Measurements from ENCODE around the gene TCP11.

Gene TCP11

DNA sequence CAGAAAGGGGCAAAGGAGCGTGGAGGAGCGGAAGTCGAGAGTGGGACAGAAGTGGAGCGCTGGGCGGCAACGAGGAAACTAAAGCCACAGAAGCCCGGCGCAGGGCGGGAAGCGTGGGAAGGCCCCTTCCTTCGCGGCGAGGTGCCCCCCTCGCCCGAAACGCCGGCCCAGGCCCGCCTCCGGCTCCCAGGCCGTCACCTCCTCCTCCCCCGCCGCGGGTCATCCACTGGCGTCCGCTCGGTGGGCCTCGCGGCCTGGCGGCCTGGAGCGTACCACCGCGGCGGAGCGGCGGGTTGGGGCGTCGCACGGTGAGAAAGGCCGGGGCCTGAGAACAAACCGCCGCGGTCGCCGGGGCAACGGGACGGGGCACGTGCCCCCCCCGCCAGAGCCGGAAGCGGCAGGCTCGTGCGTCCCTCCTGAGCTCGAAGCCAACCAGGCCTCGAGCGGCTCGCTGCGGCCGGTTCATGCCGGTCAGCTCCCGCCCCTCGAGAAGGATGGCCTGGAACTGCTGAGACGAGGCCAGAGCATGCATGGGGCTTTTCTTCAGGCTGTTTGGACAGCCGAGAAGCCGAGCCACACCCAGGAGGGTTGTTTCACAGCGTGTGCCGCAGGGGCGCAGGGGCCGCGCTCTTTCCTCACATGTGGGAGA, at the start of gene TCP11:
TCP11 (minus strand) TSS at position 333 of the 649 bp plus-strand sequence. CDS start 469 bp downstream, outside the sequence.
- H3K4me3 ChIP-seq (ENCODE audit: low read depth, low read length): peak within 1 kb of the TSS; percentile 26
- TF ChIP-seq, protein P1, sequence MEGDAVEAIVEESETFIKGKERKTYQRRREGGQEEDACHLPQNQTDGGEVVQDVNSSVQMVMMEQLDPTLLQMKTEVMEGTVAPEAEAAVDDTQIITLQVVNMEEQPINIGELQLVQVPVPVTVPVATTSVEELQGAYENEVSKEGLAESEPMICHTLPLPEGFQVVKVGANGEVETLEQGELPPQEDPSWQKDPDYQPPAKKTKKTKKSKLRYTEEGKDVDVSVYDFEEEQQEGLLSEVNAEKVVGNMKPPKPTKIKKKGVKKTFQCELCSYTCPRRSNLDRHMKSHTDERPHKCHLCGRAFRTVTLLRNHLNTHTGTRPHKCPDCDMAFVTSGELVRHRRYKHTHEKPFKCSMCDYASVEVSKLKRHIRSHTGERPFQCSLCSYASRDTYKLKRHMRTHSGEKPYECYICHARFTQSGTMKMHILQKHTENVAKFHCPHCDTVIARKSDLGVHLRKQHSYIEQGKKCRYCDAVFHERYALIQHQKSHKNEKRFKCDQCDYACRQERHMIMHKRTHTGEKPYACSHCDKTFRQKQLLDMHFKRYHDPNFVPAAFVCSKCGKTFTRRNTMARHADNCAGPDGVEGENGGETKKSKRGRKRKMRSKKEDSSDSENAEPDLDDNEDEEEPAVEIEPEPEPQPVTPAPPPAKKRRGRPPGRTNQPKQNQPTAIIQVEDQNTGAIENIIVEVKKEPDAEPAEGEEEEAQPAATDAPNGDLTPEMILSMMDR (IDR thresholded peaks at IDR 0.05; ENCODE audit: borderline replicate concordance, insufficient read depth, low read depth, low read length): no peak

DNA sequence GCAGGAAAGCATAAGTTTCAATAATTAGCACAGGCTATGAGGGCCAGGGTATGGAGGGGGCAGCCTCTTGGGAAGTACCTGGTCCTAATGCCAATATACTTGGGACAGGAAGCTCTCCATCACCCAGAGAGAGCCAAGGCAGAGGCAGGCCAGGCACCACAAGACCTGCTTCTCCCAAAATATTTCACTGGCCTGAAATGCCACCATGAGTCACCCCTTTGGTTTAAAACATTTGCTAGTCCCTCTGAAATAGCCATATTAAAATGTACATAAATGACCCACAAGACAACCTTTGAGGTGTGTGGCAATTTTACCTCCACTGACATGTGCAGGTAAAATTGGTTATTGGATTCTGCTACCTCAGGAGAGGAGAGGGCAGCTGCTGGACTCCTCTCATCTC, 49.2 kb upstream of the TCP11 start:
- no peak overlapping the region for H3K4me3 ChIP-seq (ENCODE audit: low read depth, low read length)
- TF ChIP-seq, protein P1 (IDR thresholded peaks at IDR 0.05; ENCODE audit: borderline replicate concordance, insufficient read depth, low read depth, low read length): no peak

DNA sequence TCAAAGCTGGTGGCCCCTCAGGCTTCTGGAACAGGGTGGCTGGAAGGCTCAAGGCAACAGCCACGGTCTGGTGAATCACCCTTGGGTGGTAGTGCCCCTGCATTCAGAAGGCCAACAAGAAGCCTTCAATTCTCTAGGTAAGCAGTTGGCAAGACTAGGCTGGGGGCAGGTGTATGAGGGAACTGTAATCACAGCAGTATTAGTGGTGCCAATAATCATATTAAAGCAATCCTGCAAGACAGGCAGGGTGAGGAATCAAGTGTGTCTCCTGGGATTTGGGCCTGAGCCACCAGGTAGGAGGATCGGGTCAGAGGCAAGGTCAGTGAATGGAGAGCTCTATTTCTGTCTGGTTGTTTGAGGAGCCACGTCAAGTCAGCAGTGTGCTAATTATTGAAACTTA, 47.7 kb upstream of the TCP11 start:
- TF ChIP-seq, protein P1 (IDR thresholded peaks at IDR 0.05; ENCODE audit: borderline replicate concordance, insufficient read depth, low read depth, low read length): no peak

DNA sequence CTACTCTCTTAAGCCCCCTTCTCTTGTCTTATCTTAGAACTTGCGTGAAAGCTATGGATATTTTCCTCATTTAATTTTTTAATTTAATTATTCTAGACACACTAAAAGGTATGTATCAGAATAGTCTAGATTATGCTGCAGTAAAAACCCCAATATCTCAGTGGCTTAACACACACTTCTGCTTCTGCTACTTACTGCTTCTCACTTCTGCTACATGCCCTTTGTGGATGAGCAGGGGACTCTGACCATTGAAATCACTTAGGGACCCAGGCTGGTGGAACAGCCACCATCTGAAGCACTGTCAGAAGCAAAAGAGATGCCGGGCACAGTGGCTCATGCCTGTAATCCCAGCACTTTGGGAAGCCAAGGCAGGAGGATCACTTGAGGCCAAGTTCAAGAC, 45.4 kb upstream of the TCP11 start:
- TF ChIP-seq, protein P1 (IDR thresholded peaks at IDR 0.05; ENCODE audit: borderline replicate concordance, insufficient read depth, low read depth, low read length): no peak
- H3K4me3 ChIP-seq (ENCODE audit: low read depth, low read length): no peak overlapping the region

More for the DNA sequence above, 47.7 kb upstream of the TCP11 start:
- no peak overlapping the region for H3K4me3 ChIP-seq (ENCODE audit: low read depth, low read length)

DNA sequence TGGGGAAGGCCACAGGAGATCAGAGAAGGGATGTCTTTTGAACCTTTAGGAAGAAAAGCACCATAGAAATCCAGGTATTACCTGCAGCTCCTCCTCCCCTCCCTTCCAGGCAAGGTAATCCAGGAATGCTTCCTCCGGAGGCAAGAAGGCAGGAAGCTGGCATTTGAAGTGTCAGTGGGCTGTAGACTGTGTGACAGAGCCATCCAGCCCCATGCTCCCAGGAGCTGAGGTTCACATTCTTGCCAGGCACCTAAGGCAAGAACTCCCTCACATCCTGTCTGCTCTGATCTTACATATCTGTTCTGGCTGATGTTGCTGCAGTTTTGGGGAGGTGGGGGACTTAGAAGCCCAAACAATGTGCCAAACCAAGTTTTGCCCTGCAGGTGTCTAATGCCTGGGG, 44.8 kb upstream of the TCP11 start:
- TF ChIP-seq, protein P1 (IDR thresholded peaks at IDR 0.05; ENCODE audit: borderline replicate concordance, insufficient read depth, low read depth, low read length): no peak
- H3K4me3 ChIP-seq (ENCODE audit: low read depth, low read length): no peak overlapping the region

DNA sequence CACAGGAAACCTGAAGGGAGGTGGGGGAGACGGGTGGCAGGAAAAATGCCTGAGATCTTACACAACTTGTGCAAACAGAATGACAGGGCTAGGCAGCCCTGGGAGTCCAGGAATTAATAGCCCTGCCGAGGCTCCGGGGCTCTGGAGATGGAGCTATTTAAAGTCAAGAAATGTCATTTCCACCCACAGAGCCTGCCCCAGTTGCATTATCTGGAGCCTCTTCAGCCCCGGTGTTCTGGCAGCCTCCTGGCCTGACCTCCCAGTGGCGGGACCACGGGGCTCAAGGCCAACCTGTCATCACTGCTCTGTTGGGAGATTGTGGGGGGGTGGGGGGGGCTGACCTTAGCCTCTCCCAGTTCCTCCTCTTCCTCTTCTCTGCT, 44.2 kb upstream of the TCP11 start:
- TF ChIP-seq, protein P1 (IDR thresholded peaks at IDR 0.05; ENCODE audit: borderline replicate concordance, insufficient read depth, low read depth, low read length): no peak
- H3K4me3 ChIP-seq (ENCODE audit: low read depth, low read length): no peak overlapping the region

DNA sequence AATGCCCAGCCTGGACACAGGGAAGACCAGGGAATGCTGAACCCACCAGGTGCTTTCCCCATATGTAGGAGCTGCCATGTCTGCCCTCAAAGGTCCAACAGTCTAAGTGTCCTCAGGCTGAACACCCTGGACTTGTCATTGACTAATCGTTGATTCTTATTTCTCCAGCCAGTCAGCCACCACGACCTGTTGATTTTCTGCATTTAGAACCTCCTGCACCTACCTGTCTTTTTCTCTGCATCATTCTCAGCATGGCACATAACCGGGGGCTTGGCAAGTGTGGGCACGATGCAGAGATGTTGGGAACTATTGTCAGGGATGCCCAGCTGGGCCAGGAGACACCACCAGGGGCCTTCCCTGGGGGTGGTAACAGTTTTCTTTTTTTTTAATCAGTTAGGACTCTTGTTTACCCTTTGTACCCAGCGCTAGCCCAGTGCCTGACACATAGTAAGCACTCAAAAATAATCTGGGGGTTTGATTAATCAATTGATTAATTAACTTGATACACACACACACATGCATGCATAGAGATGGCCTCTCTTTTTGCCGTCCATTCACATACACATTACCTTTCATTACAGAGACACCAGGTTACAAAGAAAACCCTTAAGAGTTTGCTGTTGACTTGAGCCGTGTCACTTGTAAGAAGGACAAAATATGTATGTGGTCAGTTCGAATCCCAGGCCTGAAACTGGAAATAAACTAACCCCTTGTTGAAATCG, 43.6 kb upstream of the TCP11 start:
- TF ChIP-seq, protein P1 (IDR thresholded peaks at IDR 0.05; ENCODE audit: borderline replicate concordance, insufficient read depth, low read depth, low read length): no peak
- H3K4me3 ChIP-seq (ENCODE audit: low read depth, low read length): no peak overlapping the region

Measured in GM12875 (cell line).